GM12878 (cell line): ENCODE measurements around the gene RUNDC1. TPM values are rescaled to one million over a fixed set of nuclear protein-coding genes. Genes with fewer than 3 reads are reported as not detected.

Experiments used
- EP300 ChIP-seq, 2 experiments: fragments of 150-350 bp in 1 of 2; IDR thresholded peaks; 2 replicates each; pipeline ENCODE4 v1.6.1; 2011 to 2012; ENCODE audit warnings: low read depth in 2 of 2, low read length in 2 of 2, borderline replicate concordance in 1 of 2, improper control_type of control experiment in 1 of 2, inconsistent platforms in 1 of 2; ENCODE audit not compliant: control insufficient read depth in 1 of 2
- EZH2 ChIP-seq: IDR thresholded peaks from 2 replicates; pipeline ENCODE4 v1.6.1; 2012; ENCODE audit warnings: low read depth, mild to moderate bottlenecking, control low read depth, inconsistent platforms, low read length, borderline replicate concordance; ENCODE audit not compliant: control insufficient read depth
- JUNB ChIP-seq: IDR thresholded peaks from 2 replicates; pipeline ENCODE4 v1.6.1; 2016; ENCODE audit warnings: antibody characterized with exemption, mild to moderate bottlenecking
- KLF5 ChIP-seq: fragments of 450-650 bp; IDR thresholded peaks from 2 replicates; pipeline ENCODE4 v1.6.1; 2014; ENCODE audit warnings: mild to moderate bottlenecking; ENCODE audit not compliant: partially characterized antibody
- NFIC ChIP-seq: IDR thresholded peaks from 2 replicates; pipeline ENCODE4 v1.6.1; 2012; ENCODE audit warnings: low read depth, mild to moderate bottlenecking, inconsistent platforms, low read length, moderate library complexity
- NFYB ChIP-seq: IDR thresholded peaks from 2 replicates; pipeline ENCODE4 v1.6.1; 2011; ENCODE audit warnings: low read depth, mild to moderate bottlenecking, low read length, improper control_type of control experiment, moderate library complexity; ENCODE audit not compliant: insufficient read depth
- POLR2AphosphoS5 ChIP-seq: IDR thresholded peaks from 2 replicates; pipeline ENCODE4 v1.6.1; 2011; ENCODE audit warnings: mild to moderate bottlenecking, low read length, inconsistent platforms
- SIN3A ChIP-seq: IDR thresholded peaks from 2 replicates; pipeline ENCODE4 v1.6.1; 2012; ENCODE audit warnings: low read depth, low read length, improper control_type of control experiment
- SMAD5 ChIP-seq: IDR thresholded peaks from 2 replicates; pipeline ENCODE4 v1.6.1; 2016; ENCODE audit warnings: antibody characterized with exemption, low read depth
- SPI1 ChIP-seq: IDR thresholded peaks from 2 replicates; pipeline ENCODE4 v1.6.1; 2011; ENCODE audit warnings: low read depth, mild to moderate bottlenecking, low read length, moderate library complexity, borderline replicate concordance; ENCODE audit not compliant: insufficient read depth
- STAT3 ChIP-seq: IDR thresholded peaks from 2 replicates; pipeline ENCODE4 v1.6.1; 2011; ENCODE audit warnings: low read depth, low read length, improper control_type of control experiment
- ZNF24 ChIP-seq: fragments of 450-650 bp; IDR thresholded peaks from 2 replicates; pipeline ENCODE4 v1.6.1; 2017; ENCODE audit warnings: antibody characterized with exemption, mild to moderate bottlenecking
- polyA plus RNA-seq, 11 experiments: library from polyadenylated mRNA; depleted of rRNA in 4 of 11; unstranded in 6 of 11; stranded (reverse) in 5 of 11; fragments of >200 nt; fragmentation: Nextera tagmentation in 4 of 11; fragmentation: Illumina TruSeq in 1 of 11; extraction: Ambion mirVana in 4 of 11; extraction: Trizol in 1 of 11; gene quantifications; 1 replicate in 1 of 11; 2 replicates in 10 of 11; pipeline versions ENCODE4 v1.2.1 to v1.2.3, GENCODE V29; 2011 to 2016; ENCODE audit warnings: inconsistent platforms in 2 of 11, missing spikeins in 2 of 11, low read depth in 1 of 11
- total RNA-seq, 4 experiments: library from RNA; depleted of rRNA in 3 of 4; stranded (reverse); fragments of >200 nt in 3 of 4; fragmentation: Illumina TruSeq in 1 of 4; extraction: Trizol in 1 of 4; gene quantifications; 2 replicates each; pipeline versions ENCODE4 v1.2.1 to v1.2.3, GENCODE V29; 2013 to 2021
- TF ChIP-seq, protein P1 (sequence below): fragments of 450-650 bp; IDR thresholded peaks from 2 replicates; pipeline ENCODE4 v1.6.1; 2017; ENCODE audit warnings: mild to moderate bottlenecking, moderate library complexity
- TF ChIP-seq, protein P2 (sequence below): fragments of 450-650 bp; formaldehyde crosslinking; IDR thresholded peaks from 2 replicates; pipeline ENCODE4 v1.4.0; 2022; ENCODE audit warnings: mild to moderate bottlenecking, moderate library complexity
- TF ChIP-seq, protein P3 (sequence below): IDR thresholded peaks from 2 replicates; pipeline ENCODE4 v1.6.1; 2012; ENCODE audit warnings: low read depth, low read length, improper control_type of control experiment
- TF ChIP-seq, protein P4 (sequence below): fragments of 150-350 bp; IDR thresholded peaks from 2 replicates; pipeline ENCODE4 v1.6.1; 2014; ENCODE audit warnings: mild to moderate bottlenecking, low read depth, low read length
- TF ChIP-seq, protein P5 (sequence below): fragments of 450-650 bp; IDR thresholded peaks from 2 replicates; pipeline ENCODE4 v1.6.1; 2017; ENCODE audit warnings: borderline replicate concordance

The RUNDC1 gene
- total and polyA plus RNA-seq, 10 of the 15 experiments (the other 5 are each of a cell fraction or from before 2014, with no cell fraction given): 2.9 to 15.6 (median 8.2) TPM

DNA sequence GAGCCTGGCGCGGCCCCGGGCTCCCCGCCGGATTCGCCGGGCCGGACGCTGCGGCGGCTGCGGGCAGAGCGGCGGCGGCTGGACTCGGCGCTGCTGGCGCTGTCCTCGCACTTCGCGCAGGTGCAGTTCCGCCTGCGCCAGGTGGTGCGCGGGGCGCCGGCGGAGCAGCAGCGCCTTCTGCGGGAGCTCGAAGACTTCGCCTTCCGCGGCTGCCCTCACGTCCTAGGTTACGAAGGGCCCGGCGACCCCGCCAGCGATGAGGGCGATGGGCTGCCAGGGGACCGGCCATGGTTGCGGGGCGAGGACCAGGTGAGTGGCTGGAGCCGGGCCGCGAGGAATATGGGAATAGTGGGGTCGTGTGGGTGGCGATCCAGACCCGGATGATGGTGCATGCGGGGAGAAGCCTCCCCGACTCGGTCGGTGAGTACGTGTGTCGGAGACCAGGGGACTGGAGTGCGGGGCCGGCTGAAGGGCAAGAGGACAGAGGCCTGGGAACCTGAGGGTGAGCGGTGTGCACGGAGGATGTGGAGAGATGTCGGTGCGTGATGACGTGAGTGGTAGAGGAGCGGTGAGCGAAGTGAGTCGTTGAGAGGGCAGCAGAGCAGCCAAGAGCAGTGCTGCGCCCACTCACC lies 517 bp downstream of the RUNDC1 start (continued):
- TF ChIP-seq, protein P1, sequence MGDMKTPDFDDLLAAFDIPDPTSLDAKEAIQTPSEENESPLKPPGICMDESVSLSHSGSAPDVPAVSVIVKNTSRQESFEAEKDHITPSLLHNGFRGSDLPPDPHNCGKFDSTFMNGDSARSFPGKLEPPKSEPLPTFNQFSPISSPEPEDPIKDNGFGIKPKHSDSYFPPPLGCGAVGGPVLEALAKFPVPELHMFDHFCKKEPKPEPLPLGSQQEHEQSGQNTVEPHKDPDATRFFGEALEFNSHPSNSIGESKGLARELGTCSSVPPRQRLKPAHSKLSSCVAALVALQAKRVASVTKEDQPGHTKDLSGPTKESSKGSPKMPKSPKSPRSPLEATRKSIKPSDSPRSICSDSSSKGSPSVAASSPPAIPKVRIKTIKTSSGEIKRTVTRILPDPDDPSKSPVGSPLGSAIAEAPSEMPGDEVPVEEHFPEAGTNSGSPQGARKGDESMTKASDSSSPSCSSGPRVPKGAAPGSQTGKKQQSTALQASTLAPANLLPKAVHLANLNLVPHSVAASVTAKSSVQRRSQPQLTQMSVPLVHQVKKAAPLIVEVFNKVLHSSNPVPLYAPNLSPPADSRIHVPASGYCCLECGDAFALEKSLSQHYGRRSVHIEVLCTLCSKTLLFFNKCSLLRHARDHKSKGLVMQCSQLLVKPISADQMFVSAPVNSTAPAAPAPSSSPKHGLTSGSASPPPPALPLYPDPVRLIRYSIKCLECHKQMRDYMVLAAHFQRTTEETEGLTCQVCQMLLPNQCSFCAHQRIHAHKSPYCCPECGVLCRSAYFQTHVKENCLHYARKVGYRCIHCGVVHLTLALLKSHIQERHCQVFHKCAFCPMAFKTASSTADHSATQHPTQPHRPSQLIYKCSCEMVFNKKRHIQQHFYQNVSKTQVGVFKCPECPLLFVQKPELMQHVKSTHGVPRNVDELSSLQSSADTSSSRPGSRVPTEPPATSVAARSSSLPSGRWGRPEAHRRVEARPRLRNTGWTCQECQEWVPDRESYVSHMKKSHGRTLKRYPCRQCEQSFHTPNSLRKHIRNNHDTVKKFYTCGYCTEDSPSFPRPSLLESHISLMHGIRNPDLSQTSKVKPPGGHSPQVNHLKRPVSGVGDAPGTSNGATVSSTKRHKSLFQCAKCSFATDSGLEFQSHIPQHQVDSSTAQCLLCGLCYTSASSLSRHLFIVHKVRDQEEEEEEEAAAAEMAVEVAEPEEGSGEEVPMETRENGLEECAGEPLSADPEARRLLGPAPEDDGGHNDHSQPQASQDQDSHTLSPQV: no peak
- TF ChIP-seq, protein P2, sequence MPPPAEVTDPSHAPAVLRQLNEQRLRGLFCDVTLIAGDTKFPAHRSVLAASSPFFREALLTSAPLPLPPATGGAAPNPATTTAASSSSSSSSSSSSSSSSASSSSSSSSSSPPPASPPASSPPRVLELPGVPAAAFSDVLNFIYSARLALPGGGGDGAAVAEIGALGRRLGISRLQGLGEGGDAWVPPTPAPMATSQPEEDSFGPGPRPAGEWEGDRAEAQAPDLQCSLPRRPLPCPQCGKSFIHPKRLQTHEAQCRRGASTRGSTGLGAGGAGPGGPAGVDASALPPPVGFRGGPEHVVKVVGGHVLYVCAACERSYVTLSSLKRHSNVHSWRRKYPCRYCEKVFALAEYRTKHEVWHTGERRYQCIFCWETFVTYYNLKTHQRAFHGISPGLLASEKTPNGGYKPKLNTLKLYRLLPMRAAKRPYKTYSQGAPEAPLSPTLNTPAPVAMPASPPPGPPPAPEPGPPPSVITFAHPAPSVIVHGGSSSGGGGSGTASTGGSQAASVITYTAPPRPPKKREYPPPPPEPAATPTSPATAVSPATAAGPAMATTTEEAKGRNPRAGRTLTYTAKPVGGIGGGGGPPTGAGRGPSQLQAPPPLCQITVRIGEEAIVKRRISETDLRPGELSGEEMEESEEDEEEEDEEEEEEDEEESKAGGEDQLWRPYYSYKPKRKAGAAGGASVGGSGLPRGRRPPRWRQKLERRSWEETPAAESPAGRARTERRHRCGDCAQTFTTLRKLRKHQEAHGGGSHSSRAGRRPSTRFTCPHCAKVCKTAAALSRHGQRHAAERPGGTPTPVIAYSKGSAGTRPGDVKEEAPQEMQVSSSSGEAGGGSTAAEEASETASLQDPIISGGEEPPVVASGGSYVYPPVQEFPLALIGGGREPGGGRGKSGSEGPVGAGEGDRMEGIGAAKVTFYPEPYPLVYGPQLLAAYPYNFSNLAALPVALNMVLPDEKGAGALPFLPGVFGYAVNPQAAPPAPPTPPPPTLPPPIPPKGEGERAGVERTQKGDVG (CRISPR knock-in tag): no peak
- no peak for TF ChIP-seq NFYB
- TF ChIP-seq KLF5: peak; percentile 2
- no peak for TF ChIP-seq EP300 (IDR thresholded peaks at IDR 0.05; ENCODE audit: borderline replicate concordance in 1 of 2, control insufficient read depth in 1 of 2, low read depth in 2 of 2, low read length in 2 of 2)
- TF ChIP-seq STAT3: no peak
- TF ChIP-seq, protein P3, sequence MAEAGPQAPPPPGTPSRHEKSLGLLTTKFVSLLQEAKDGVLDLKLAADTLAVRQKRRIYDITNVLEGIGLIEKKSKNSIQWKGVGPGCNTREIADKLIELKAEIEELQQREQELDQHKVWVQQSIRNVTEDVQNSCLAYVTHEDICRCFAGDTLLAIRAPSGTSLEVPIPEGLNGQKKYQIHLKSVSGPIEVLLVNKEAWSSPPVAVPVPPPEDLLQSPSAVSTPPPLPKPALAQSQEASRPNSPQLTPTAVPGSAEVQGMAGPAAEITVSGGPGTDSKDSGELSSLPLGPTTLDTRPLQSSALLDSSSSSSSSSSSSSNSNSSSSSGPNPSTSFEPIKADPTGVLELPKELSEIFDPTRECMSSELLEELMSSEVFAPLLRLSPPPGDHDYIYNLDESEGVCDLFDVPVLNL: no peak
- TF ChIP-seq SIN3A: peak; percentile 7; the same call in 1 of the 2 replicates
- no peak for TF ChIP-seq NFIC
- no peak for TF ChIP-seq SPI1
- no peak for TF ChIP-seq EZH2
- TF ChIP-seq JUNB: no peak
- TF ChIP-seq, protein P4, sequence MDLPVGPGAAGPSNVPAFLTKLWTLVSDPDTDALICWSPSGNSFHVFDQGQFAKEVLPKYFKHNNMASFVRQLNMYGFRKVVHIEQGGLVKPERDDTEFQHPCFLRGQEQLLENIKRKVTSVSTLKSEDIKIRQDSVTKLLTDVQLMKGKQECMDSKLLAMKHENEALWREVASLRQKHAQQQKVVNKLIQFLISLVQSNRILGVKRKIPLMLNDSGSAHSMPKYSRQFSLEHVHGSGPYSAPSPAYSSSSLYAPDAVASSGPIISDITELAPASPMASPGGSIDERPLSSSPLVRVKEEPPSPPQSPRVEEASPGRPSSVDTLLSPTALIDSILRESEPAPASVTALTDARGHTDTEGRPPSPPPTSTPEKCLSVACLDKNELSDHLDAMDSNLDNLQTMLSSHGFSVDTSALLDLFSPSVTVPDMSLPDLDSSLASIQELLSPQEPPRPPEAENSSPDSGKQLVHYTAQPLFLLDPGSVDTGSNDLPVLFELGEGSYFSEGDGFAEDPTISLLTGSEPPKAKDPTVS: no peak
- TF ChIP-seq POLR2AphosphoS5: peak; percentile 65; the same call in 1 of the 2 replicates
- TF ChIP-seq, protein P5, sequence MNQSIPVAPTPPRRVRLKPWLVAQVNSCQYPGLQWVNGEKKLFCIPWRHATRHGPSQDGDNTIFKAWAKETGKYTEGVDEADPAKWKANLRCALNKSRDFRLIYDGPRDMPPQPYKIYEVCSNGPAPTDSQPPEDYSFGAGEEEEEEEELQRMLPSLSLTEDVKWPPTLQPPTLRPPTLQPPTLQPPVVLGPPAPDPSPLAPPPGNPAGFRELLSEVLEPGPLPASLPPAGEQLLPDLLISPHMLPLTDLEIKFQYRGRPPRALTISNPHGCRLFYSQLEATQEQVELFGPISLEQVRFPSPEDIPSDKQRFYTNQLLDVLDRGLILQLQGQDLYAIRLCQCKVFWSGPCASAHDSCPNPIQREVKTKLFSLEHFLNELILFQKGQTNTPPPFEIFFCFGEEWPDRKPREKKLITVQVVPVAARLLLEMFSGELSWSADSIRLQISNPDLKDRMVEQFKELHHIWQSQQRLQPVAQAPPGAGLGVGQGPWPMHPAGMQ: no peak
- TF ChIP-seq ZNF24: no peak
- no peak for TF ChIP-seq SMAD5
